DMS53 treated with DMSO at 0.1 percent for 48 hours (cell line): ENCODE results near the gene MAP3K5.

Source experiments
- DNase-seq: peaks from one replicate; lab custom pipeline; 2025; ENCODE audit not compliant: unreplicated experiment; lab: John Stamatoyannopoulos, UW

The MAP3K5 gene

DNA sequence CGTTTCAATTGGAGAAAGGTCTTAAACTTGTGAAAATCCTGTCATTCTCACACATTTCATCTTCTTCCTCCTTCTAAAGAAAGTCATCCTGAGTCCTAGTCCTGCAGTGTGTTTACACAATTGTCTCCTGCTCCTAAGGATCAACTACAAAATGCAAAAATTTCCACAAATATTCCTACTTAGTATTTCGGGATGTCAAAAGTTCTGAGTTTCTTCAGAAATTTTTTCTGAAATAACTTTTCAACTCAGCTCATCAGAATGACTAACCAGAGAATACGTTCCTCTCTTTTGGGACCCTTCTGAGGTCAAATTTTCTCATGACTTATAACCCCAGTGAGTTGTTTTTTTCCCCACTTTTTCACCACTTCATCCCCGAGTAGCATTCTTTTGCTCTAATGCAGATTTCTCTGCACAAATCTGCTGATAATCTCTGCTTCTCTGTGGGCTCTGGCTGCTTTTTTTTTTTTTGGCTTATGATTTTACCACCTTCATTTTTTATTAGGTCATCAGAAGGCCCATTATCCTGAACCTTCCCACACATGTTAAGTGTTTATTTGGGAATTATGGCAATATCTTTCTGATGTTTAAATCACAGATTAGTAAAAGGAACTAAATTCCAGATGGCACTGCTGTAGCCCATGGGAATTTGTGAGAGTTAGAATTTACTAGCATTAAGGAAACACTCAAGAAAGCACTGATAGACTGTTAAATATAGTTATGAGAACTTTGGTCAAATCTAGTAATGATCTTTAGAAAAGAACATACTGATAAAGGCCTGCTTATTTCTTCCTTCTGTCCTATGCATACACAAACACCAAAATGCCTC, 41.4 kb downstream of the MAP3K5 start:
- no peak for DNase-seq

DNA sequence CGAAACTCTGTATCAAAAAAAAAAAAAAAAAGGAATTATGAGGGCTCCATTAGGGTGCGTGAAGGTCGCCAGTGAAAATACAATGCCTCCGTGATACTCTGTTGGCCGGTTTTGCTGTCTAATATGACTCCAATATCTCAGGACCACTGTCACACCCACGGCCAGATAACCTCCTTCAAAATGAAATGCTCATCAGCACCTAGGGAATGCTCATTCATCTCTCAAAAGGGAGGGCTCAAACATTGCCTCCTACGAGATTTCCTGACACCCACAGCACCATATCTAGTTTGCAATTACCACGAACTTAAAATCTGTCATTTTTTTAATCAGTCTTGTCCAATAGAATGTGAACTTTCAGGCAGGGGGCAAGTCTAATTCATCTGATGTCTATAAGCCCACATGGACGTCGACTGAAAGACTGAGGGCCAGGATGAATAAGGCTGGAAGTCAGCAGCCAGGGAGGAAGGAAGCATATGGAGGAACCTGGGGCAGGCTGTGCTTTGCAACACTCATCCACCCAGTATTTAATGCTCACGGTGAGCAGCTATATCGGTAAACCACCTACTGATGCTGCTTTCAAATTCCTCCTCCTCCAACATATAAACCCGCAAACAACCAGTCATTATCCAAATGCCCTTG, 42.8 kb downstream of the MAP3K5 start:
- no peak for DNase-seq

DNA sequence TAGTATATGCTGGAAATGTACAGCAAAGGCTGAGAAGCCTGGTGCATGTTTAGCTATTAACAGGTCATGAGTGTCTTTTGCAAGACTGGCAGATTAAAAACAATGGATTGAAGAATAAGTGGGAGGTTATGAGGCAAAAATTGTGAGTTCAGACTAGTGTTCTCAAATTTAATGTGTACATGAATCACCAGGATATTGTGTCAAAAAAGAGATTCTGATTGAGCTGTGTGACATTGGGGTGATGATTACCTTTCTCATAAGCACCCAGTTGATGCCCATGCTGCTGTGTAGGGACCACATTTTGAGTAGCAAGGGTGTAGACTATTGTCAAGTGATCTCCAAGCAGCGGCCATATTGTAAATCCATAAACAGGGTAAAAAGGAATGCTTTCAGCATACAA, 44.8 kb downstream of the MAP3K5 start:
- no peak for DNase-seq

DNA sequence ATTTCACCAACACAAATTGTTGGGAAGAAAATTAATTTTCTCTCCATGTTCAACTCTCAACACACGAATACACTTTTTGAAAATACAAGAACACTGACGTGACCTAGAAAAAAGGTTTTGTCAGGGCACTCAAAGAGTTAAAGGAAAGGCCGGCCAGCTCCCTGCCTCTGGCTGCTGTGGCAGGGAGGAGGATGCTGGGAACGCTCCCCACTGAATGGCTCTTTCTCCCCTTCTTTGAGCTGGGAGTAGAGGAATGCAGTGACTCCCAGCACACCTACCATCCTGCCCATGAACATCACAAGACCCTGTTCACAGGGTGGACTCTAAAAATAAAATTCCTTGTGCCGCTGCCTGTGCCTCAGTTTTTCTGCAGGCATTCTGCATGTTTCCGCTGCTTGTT, 47.0 kb downstream of the MAP3K5 start:
- DNase-seq, result no peak

DNA sequence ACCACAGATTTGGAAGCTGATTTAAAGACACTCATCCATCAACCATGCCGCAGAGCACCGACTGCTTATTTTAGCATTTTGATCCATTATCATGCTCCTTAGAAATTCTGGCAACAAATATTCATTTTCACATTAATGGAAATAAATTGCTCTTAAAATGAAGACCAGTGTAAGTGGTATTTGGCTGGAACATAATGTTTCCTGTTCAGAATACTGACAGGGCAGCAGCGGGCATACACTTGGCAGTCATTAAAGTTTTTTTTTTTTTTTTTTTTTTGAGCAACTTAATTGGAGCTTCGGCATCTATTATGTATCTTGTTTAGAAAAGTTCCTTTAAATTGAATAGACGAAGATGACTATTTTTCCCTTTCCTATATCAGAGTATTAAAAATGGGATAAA, 47.4 kb downstream of the MAP3K5 start:
- DNase-seq, result no peak

DNA sequence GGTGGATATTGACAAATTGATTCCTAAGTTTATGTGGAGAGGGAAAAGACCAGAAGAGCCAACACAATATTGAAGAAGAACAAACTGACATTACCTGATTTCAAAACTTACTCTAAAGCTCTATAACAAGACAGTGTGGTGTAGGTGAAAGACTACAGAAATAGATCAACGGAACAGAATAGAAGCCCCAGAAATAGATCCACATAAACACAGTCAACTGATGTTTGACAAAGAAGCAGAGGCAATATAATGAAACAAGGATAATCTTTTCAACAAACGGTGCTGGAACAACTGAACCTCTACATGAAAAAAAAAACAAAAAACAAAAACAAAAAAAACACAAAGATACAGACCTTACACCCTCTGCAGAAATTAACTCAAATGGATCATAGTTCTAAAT, 50.2 kb downstream of the MAP3K5 start:
- no peak for DNase-seq

DNA sequence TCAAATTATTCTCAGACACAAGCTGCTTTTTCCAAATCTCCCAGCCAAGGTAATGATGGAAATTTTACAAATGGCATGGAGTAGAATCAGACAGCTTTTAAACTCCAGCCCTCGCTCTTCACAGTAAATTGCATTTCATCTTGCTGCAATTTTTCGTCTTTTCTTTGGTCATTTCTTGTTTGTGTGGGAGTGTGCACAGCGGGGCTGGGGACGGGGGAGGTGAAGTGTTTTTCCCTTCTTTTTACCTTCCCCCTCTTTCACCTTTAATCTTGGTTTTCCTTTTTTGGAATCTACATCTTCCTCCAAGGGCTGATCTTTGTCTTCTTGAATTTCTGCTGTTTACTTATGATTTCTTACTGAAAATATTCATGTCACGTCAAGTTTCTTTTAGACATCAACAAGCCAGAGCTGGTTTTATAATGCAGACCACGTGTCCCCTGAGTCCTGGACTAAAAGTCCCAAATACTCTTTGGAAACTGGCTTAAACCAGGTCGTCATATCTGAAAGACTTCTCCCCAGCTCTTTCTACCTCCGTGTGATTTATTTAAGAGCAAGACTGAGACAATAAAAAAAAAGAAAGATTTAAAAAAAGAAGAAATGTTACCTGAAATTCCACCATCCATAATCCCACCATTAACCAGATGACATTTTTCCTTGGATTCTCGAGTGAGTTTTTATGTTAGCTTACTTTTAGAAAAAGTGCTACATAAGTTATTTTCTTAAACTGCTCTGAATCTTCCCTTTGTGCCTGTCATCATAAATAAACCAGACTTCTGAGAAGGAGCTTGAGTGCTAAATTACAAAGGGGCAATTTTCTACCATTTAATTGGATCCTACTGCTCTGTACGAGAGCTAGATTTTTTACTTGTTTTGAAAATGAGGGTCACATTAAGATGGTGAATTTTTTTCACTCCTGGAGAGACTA, 52.0 kb downstream of the MAP3K5 start:
- DNase-seq, result no peak

DNA sequence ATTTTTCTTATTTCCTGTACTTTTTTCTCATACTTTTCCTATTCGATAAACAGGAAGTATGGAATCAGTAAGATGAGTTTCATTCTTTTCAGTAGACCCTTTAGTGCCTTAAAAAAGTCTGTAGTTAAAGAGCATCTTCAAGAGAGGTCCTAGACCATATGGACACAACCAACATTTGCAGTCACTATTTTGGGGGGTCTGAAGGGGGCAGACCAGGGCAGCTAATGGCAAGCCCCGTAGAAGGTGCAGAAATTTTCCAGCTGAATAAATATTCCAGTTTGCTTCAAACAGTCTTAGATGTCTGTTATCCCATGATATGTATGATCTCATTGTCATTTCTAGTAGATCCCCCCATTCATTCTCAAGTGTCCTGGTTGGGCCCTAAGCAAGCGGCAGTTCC, 52.8 kb downstream of the MAP3K5 start:
- DNase-seq, result no peak

DNA sequence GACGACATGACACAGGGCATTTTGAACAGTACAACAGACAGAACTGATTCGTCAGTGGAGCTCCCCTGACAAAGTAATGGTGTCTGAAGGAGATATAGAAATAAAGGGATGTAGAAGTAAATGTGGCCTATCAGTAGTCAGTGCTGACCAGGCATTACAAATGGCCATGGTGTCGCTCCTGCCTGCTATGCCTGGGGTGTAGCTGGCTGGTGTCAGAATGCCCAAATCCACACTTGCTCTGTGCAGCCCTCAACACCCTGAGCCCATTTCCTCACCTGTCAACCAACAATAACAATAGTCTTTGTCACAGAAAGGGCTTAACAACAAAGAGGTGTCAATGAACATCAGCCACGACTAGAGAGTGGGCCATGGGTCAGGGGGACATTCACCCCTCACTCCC, 53.2 kb downstream of the MAP3K5 start:
- no peak for DNase-seq

DNA sequence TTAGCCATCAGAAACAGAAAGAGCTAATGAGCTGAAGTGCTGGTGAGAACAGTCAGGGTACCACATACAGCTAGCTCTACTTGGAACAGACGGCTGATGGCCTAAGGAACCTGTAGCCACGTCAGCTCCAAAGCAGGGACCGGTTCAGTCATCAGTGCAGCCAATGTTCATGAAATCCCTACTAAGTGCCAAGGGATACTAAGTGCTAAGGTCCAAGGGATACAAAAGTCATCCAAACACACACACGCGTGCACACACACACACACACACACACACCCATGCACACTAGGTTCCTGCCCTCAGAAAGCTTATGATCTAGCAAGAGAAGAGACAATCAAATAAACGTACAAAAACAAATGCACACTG, 53.6 kb downstream of the MAP3K5 start:
- DNase-seq, result no peak

DNA sequence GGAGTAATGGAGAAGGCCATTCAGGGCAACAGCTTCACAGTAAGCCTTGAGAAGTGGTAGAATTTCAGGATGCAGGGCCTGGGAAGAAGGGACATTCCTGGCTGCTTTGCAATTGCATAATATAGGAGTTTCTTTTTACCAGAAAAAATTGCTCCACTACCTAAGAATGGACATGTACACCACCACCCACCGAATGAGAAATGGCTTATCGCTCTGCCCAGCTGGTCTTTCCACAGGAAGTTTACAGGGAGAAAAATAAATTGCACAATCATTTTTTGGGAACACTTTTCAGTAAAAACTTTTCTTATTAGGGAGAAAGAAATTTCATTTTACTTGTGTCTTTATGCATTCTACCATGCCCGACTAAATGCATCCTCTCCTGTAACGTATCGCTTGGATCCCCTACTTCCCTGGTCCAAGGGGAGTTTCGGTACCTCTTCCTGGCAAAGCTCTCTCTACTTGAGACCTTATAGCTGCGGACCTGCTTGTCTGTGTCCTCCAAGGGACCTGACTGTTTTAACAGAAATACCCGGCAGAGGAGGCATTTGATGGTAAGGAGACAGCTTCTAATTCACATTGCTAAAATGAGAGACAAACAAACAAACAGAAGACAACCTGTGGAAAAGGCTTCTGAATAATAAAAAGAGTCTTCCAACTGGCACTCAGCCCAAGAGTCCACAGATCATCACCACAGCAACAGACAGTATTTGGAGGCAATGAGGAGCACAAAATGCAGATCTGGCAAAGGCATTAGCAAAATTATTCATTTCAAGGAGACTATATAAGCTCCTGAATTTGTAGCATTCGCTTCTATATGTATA, 54.2 kb downstream of the MAP3K5 start:
- DNase-seq, result no peak

DNA sequence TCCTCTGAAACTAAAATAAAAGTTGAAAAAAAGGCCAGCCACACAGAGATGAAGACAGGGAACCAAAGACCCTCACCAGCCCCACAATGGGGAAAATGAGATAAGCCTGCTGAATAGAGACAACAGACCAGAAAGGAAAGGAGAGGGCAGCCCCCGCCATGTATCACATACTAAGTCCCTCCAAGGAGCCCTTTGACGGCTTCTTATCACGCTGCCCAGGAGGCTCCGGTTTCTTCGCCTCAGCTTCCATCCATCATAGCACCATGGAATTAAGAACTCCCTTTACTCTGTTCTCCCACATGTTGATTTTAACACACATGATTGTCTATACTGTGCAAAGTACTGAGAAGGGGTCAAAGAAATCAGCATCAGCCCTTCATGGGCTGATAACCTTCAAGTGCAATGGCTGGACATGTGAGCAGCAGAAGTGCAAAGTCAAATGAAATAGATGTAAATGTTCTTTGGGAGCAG, 54.9 kb downstream of the MAP3K5 start:
- no peak for DNase-seq

DNA sequence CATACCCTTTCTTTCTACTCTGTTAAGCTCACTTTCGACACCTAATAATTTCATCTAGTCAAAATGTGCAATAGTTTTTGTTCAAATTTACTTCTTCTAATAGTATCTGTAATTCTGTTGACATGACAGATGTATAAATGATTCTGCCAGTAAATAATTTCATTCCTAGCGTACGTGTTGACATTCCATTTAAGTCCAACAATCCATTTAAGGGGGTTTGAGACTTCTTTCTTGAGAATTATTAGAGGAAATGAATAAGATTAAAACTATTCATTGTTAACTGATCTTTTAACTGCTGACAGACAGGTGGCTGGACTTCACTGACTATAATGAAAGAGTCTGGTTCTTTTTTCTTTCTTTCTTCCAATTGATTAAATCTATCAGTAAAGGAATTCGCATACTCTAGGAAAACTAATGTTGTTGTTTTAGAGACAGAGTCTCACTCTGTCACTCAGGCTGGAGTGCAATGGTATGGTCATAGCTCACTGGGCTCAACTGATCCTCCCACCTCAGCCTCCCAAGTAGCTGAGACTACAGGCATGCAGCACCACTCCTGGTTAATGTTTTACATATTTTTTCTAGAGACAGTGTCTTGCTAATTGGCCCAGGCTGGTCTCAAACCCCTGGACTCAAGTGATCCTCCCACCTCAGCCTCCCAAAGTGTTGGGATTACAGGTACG, 55.9 kb downstream of the MAP3K5 start:
- DNase-seq, result no peak

DNA sequence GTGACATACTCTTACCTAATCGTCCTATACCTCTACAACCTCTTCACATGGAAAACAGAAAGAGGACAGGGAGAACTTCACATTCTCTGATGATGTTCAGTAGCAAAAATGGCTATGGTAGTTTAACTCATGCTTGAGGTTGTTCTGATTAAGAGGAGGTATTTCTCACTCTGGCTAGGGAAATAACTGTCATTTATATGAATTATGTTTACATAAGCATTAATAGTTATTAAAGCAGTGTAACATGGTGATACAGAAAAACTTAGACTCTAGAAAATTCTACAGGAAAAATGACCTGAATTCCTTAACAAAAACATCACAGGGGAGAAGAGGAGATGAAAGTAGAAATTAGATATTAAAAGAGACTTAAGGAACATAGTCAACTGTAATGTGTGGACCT, 57.3 kb downstream of the MAP3K5 start:
- no peak for DNase-seq

DNA sequence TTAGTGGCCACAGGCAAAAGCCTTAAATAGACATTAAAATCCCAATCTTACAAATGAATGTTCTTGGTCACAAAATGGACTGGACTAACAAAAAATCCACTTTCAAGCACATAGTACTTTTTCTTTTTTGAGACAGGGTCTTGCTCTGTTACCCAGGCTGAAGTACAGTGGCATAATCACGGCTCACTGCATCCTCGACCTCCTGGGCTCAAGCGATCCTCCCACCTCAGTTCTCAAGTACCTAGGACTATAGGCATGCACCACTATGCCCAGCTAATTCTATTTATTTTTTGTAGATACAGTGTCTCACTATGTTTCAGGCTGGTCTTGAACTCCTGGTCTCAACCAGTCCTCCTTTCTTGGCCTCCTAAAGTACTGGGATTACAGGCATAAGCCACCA, 59.4 kb downstream of the MAP3K5 start:
- DNase-seq, result no peak

DNA sequence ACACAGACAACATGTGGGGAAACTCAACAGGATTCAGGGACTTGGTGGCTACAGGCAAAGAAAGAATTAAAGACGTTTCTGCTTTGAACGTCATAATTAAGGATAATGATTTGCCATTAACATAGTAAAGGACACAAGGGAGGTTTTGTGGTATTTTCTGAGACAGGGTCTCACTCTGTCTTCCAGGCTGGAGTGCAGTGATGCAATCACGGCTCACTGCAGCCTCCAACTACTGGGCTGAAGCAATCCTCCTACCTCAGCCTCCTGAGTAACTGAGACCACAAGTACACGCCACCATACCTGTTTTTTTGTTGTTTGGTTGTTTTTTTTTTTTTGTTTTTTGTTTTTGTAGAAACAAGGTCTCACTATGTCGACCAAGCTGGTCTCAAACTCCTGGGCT, 62.4 kb downstream of the MAP3K5 start:
- DNase-seq, result no peak

DNA sequence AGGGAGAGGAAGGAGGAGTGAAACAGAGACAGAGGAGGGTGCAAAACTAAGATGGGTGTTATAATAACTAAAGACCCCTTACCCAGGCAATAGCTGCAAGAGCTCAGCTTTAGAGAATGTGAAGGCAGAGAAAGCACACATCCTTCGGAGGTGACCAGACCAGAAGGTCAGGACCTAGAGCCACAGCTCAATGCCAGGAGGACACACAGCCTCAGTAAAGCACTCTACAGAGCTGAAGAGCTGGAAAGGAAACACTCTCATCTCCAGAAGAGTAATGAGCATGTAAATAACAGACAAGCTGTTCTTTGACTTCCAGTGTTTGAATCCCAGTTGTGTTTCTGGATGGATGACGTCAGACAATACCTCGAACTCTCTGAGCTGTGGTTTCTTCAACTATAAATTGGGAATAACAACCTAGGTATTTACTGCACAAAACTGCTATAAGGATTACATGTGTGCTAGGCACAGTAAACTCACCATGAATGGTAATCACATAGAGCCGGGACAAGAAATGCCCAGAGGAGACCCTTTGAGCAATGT, 63.2 kb downstream of the MAP3K5 start:
- peak; percentile 17 for DNase-seq

DNA sequence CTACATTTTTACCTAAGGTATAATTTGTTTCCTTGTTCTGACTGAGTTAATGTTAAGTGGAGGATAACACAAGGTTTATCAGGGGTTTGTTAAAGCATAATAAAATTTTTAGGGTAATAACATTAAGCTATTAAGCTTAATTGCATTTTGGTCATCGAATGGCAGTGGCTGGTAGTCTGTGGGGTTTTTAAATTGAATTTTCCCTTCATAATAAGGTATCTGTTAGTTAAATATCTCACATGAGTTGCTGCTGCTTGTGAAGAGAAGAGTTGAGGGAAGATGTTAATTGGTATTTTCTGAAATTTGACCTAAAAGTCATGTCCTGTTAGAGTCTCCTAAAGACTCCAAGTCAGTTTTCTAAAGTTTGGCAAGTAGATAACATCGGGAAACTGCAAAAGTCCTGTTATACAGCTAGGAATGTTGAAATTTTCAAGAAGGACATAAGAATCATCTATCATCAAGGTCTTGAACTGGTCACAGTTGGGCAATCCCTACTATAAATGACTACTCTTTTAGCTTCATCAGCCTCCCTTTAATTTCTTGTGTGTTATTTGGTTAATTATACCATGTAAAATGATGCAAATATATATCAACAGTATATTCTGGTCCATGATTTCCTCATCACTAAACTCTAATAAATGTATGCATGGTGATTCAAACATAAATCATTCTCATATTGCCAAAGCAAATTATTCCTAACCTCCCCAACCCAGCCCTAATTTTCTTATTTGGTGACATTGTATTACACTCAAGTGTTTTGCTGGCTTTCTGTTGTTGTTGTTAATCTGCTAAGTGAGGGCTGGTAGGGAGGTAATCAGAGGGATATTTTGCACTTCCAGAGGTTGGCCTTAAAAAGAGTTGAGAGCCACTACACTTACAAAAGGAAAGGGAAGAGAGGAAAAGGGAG, 64.0 kb downstream of the MAP3K5 start:
- DNase-seq, result no peak
